Measurements from ENCODE around the gene UBE2D2.

GRCh38 chr5:139645430-139645871 lies 84.3 kb downstream of the UBE2D2 start:
- TF ChIP-seq POLR2A (IDR thresholded peaks at IDR 0.05) (no peak), CTCF (IDR thresholded peaks at IDR 0.05) (no peak)
